GM21423 (cell line): ENCODE data around the gene ELOVL3.
"Not testable (repeated sequence)": the region's sequence is repeated elsewhere in the genome, so short reads cannot be mapped to it uniquely, and the experiment has no call there.

Source experiments
- ATAC-seq: cut with Tn5 transposase; IDR thresholded peaks from one replicate; pipeline ENCODE4 v1.9.1; 2021; ENCODE audit warnings: mild to moderate bottlenecking, moderate library complexity; ENCODE audit not compliant: unreplicated experiment

Gene ELOVL3, protein sequence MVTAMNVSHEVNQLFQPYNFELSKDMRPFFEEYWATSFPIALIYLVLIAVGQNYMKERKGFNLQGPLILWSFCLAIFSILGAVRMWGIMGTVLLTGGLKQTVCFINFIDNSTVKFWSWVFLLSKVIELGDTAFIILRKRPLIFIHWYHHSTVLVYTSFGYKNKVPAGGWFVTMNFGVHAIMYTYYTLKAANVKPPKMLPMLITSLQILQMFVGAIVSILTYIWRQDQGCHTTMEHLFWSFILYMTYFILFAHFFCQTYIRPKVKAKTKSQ

DNA sequence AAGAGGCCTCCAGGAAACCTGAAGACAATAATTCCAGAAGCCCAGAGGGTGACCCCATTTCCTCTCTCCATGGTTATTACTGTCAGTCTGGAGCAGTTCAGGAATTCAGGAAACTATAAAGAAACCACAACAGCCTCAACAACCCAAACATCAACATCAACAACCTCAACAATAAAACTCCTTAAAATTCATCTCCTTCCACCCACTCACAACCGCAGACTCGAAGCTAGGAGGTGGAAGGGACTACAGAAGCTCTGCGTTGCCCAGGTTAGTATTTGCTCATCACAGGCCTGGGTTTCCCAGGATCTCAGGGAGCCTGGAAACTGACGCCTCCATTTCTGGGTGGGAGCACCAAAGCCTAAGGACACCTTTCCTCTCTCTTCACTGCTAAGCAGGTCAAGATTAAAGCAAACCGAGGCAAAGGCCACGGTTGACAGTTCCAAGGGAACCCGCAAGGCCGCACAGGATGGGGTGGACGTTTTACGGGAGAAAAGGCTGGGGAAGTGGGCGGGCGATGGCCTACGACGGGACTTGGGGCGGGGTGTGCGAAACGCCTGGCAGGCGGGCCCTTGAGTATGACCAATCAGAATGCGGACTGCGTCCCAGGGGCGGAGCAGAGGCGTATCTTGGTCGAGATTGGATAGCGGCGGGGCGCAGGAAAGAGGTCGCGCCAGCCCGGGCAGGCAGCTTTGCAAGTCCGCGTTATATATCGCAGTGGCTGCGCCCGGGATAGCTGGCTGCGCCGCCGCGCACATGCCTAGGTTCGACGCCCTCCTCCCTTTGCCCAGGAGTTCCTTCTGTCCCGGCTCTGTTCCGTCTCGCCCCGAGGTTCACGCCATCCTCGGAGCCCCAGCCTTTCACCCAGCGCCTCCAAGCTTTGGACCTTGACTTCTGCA, at the start of gene ELOVL3:
Gene ELOVL3 (plus strand): TSS at position 654 of the 896 bp plus-strand sequence. CDS start 250 bp downstream, outside the sequence.
- peak; percentile 80 for ATAC-seq

DNA sequence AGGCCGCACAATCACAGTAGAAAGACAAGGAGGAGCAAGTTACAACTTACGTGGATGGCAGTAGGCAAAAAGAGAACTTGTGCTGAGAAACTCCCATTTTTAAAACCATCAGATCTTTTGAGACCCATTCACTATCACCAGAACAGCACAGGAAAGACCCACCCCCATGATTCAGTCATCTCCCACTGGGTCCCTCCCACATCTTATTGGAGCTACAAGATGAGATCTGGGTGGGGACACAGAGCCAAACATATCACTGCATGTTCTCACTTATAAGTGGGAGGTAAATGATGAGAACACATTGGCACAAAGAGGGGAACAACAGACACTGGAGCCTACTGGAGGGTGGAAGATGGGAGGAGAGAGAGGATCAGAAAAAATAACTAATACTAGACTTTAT, 41.5 kb upstream of the ELOVL3 start:
- no peak for ATAC-seq

DNA sequence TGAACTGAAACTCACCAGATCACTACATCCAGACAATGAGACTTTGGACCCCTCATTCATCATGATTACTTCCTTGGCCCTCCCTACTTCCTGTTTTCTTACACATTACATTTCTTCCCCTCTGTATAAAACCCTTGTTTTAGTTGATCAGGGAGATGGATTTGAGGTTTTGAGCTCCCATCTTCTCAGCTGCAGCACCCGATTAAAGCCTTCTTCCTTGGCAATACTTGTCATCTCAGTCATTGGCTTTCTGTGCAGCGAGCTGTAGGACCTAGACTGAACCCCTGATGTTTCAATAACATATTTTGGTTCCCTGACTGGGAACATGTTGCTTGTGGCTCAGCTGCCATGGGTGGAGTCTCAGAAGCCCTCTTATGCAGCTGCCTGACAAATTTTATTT, 40.8 kb upstream of the ELOVL3 start:
- no peak for ATAC-seq

DNA sequence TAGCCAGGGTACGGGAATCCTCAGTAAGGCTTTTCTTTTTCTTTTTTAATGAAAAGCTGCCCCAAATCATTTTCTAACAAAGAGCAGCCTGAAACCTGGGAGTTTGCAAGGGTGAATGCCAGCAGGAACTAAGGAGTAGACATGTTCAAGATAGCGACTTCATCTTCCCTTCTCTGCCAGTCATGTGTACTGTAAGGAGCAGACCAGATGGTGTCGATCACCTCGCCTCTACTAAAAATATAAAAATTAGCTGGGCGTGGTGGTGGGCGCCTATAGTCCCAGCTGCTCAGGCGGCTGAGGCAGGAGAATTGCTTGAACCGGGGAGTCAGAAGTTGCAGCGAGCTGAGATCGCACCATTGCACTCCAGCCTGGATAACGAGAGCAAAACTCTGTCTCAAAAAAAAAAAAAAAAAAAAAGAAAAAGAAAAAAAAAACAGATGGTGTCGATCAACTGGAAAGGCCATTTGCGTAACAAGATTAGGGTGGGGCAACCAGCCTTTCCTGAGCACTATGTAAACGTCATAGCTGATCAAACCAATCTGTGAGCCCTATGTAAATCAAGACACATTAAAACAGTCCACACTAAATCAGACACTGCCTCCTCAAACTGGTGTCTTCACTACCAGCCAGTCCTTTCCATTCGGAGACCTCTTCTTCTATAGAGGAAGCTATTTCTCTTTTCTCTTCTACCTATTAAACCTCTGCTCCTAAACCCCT, 40.1 kb upstream of the ELOVL3 start:
- ATAC-seq = no peak

GRCh38 chr10:102188298-102188940, 37.7 kb upstream of the ELOVL3 start:
- ATAC-seq = no peak

DNA sequence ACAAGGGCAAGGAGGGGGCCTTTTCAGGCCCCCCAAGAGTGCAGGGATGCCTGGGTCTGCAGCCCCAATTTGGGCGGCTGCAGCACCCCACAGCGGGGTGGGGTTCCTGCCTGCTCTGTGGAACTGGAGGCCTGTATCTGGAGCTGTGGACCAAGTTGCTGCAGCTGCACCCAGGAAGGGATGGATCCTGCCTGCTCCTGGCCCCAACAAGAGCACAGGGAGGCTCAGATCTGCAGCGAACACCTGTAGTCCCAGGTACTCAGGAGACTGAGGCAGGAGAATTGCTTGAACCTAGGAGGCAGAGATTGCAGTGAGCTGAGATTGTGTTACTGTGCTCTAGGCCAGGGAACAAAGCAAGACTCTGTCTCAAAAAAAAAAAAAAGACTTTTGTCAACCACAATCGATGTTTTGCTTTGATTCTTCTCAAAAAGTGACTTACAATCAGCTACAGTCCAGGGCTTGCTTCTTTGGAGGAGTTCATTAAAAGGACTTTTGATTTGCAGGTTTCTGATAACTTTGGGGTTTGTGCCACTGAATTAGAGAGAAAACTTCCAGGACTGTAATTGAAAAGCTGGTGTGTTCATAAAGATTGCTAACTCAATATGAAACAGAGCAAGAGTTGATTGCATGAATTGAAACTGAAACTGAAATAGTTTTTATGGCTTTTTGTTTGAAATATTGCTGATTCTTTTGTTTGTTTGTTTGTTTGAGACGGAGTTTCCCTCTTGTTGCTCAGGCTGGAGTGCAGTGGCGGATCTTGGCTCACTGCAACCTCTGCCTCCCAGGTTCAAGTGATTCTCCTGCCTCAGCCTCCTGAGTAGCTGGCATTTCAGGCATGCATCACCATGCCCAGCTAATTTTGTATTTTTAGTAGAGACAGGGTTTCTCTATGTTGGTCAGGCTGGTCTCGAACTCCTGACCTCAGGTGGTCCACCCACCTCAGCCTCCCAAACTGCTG, 36.9 kb upstream of the ELOVL3 start:
- not testable (repeated sequence) for ATAC-seq

DNA sequence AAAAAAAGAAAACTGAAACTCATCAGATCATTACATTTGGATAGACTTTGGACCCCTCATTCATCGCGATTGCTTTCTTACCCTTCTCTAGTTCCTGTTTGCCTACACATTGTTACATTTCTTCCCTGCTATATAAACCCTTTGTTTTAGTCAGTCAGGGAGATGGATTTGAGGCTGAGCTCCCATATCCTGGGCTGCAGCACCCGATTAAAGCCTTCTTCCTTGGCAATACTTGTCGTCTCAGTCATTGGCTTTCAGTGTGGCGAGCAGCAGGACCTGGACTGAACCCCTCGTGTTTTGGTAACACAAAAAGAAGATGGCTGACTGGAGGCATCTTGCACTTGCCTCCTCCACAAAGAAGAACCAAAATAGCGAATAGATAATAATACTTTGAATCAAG, 34.1 kb upstream of the ELOVL3 start:
- ATAC-seq = no peak

GRCh38 chr10:102195296-102195870, 30.7 kb upstream of the ELOVL3 start:
- ATAC-seq = no peak

DNA sequence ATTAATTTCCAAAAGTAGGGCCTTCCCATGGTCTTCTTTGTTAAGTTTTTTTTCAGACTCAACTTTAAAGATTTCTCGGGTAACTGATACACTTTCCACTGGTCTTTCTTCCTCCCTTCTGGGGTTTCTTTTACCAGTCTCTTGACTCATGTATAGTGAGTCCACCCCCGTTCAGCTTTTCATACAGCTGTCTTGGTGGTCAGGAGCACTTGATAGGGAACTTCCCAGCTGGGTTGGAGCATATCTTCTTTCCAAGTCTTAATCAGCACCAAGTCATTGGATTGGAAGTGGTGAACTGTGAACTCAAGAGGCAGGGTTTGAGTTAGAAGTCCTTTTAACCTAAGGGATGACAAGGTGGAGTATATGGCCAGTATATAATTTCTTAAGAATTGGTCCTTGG, 29.2 kb upstream of the ELOVL3 start:
- ATAC-seq = no peak

DNA sequence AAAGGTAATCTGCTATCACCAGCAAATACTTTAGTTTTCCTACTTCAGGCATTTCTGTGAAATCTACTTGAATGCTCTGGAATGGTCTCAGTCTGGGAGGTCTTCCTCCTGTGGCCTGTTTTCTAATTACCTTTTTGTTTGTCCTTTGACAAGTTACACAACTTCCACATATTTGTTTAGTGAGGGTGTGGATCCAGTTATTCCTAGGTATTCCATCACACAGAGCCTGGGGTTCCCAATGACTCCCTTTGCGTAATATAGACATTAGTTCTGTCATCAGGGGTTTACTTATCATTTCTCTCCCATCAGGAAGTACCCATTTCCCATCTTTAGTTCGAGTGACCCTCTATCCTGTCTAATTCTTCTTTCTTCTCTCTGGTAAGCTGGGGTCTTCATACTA, 28.1 kb upstream of the ELOVL3 start:
- ATAC-seq = no peak

GRCh38 chr10:102200751-102201640, 25.1 kb upstream of the ELOVL3 start:
- no peak for ATAC-seq

DNA sequence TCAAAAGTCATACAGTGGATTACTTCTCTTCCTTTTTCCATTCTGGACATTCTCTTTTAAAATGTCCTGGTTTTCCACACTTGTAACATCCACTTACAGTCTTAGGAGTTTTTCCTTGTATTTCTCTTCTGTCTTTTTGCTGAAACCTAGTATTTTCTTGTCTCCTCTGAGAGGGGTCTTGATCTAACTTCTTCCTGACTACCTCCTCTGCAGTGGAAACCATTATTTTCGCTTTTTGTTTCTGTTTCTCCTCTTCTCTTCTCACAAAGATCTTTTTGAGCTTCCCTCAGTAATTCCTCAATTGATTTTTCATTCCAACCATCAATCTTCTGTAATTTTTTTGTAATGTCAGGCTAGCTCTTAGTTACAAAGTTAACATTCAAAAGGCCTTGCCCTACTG, 23.7 kb upstream of the ELOVL3 start:
- ATAC-seq = no peak

DNA sequence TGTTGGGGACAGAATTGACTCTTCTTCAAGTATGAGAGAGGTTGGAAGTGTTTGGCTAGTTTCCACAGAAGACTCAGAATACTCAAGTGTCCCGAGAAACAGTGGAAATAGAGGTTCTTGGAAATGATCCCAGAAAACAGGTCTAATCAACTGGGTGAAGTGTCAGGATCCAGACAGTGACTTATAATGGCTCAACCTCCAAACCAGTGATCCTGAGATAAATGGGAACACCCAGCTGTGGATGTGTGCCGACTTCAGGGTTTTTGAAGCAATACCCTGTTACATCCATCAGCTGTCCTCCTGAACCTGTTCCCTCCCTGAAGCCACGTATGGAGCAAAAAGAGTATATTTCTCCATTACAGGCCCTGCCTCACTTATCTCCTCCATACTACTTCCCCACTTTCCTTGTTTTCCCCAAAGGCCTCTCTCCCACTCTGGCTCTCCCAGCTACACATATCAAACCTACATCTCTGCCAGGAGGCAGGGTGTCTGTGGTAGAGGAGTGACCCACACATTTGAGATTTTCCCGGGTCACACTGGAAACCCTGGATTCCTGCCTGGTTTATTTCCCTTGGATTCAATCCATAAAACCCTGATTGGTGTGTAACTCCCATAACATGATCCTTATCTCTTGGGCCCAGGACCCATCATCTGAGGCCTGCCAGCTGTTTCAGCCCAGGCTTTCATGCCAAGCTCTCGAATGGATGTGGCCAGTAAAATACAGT, 17.6 kb upstream of the ELOVL3 start:
- ATAC-seq = no peak

GRCh38 chr10:102211615-102212299, 14.3 kb upstream of the ELOVL3 start:
- no peak for ATAC-seq

DNA sequence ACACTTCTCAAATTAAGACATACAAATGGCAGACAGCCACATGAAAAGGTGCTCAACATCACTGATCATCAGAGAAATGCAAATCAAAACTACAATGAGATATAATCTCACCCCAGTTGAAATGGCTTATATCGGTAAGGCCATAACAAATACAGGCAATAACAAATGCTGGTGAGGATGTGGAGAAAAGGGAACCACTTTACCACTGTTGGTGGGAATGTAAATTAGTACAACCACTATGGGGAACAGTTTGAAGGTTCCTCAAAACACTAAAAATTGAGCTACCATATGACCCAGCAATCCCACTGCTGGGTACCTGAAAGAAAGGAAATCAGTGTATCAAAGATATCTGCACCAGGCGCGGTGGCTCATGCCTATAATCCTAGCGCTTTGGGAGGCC, 12.5 kb upstream of the ELOVL3 start:
- ATAC-seq = not testable (repeated sequence)

DNA sequence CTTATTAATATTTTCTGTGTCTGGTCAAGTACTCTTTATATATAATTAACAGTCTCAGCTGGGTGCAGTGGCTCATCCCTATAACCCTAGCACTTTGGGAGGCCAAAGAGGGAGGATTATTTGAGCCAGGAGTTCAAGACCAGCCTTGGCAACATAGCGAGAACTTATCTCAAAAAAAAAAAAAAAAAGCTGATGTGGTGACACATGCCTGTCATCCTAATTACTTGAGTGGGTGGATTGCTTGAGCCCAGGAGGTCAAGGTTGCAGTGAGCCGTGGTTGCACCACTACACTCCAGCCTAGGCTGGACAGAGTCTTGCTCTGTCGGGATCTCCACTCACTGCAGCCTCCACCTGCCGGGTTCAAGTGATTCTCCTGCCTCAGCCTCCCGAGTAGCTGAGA, 6.7 kb upstream of the ELOVL3 start:
- ATAC-seq = no peak

DNA sequence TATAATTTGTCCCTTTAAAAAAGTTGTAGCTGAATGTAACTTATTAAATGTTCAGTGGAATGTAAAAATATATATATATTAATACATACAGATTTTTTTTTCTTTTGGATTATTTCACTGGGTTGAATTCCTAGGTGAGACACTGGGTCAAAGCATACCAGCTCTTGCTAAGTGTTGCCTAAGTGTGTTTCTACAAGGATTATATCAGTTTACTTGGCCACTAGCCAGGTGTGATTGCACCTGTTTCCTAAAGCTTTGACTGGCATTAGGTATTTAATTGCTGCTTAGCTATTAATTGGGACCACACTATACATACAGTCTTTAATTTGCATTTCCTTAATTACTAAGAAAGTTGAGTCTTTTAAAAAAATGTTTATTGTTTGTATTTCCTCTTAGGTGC, 5.5 kb upstream of the ELOVL3 start:
- ATAC-seq = no peak
